OCI-LY1 (cell line): ENCODE results near the gene ATXN7.

Experiments
- CTCF ChIP-seq: fragments of 200-600 bp; sonication (generic), shearing (Covaris generic); IDR thresholded peaks from 2 replicates; pipeline ENCODE4 v1.5.1; 2017; ENCODE audit warnings: mild to moderate bottlenecking, antibody characterized with exemption, low read length, moderate library complexity, mixed read lengths
- EZH2 ChIP-seq: fragments of 200-600 bp; sonication (generic), shearing (Covaris generic); IDR thresholded peaks from 2 replicates; pipeline ENCODE4 v1.8.0; 2017; ENCODE audit warnings: borderline replicate concordance, mixed run types, mild to moderate bottlenecking, antibody characterized with exemption, low read length, moderate library complexity, mixed read lengths

- TF ChIP-seq CTCF: no peak
- no peak for TF ChIP-seq EZH2
Measured at GRCh38 chr3:63911873-63912767, 48.5 kb downstream of the ATXN7 start, which contains the start of gene SCAANT1.
